ENCODE data around the gene ST6GAL1. TPM values are rescaled to one million over a fixed set of nuclear protein-coding genes. Genes with fewer than 3 reads are reported as not detected.
"Not testable (repeated sequence)": the region's sequence is repeated elsewhere in the genome, so short reads cannot be mapped to it uniquely, and the experiment has no call there.

The ST6GAL1 gene
- total and polyA plus RNA-seq, 7 experiments from 2014 or later, result 115 to 313 (median 214) TPM

DNA sequence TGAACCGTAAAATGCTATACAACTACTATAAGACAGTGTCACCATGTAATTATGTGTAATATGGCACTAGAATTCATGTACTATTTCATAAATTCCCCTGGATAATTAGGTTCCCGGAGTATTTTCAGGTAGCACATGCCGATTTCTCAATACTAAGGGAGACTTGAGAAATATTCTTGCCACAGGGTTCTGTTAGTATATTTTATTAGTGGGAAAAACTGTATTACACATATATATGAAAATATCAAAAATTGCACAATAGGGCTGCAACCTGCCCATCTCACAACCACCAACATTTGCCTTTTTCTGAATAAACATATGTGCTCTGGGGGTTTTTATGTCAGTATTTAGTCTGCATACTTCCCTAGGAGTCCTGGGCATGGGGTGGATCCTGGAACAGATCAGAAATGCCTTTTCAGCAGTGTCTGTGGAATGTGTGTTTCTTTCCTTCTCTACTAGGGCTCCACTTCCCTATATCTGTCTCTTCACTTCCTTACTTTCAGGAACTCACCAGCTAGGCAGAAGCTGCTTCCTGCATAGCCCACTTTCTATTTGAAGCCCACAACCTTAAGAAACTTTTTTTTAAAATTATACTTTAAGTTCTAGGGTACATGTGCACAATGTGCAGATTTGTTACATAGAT, 121.5 kb downstream of the ST6GAL1 start:
- Mint-ChIP-seq H3K4me3 (peak overlapping the region in 2 of 10 donors; percentile 9 to 87), H3K4me1 (peaks cover 53 to 87% (median 58%) of the 10 kb centered on the region in 7 donors), H3K27me3 (no peaks in the 10 kb centered on the region), H3K27ac (peak overlapping the region in 7 of 9 donors; percentile 38 to 99 (median 56)), H3K9me3 (peaks cover 3 to 54% (median 34%) of the 10 kb centered on the region in 11 donors), H3K36me3 (peaks cover 54 to 95% (median 91%) of the 10 kb centered on the region in 5 donors)
- DNase-seq, result no peak
- Histone ChIP-seq H3K4me3 (ENCODE audit: low read length) (no peak overlapping the region), H3K9me3 (ENCODE audit: control insufficient read depth in 2 of 3, low read length in 3 of 3) (no peaks in the 10 kb centered on the region), H3K27ac (ENCODE audit: low read depth, low read length) (no peak overlapping the region), H3K36me3 (ENCODE audit: control insufficient read depth in 2 of 3, insufficient read depth in 3 of 3, low read length in 3 of 3) (peaks cover 19 to 65% (median 21%) of the 10 kb centered on the region in 3 experiments), H3K27me3 (ENCODE audit: control insufficient read depth in 2 of 2, insufficient read depth in 2 of 2, low read length in 2 of 2) (no peaks in the 10 kb centered on the region), H3K4me1 (ENCODE audit: control insufficient read depth in 2 of 2, insufficient read depth in 2 of 2, low read length in 2 of 2) (peaks cover 0 to 21% of the 10 kb centered on the region in 2 donors)
- intact Hi-C loops (cut with micrococcal nuclease), result loop anchor here in 1 of 2 donors (1.0 kb wide), 1 partner anchor 11 kb away; no protein-coding TSS in a partner anchor
- CTCF ChIA-PET, result no interaction called here
- POLR2A ChIA-PET, result interaction anchor here (0.6 to 2.4 kb wide), 3 partner anchors 21 to 120 kb away, joined by 3 to 24 read pairs (median 5); no protein-coding TSS in a partner anchor
- ATAC-seq, result no peak

DNA sequence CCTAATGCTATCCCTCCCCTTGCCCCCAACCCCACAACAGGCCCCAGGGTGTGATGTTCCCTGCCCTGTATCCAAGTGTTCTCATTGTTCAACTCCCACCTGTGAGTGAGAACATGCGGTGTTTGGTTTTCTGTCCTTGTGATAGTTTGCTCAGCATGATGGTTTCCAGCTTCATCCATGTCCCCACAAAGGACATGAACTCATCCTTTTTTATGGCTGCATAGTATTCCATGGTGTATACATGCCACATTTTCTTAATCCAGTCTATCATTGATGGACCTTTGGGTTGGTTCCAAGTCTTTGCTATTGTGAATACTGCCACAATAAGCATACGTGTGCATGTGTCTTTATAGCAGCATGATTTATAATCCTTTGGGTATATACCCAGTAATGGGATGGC, 122.1 kb downstream of the ST6GAL1 start:
- H3K27ac ChIP-seq (ENCODE audit: low read depth, low read length); CTCF ChIA-PET; H3K9me3 ChIP-seq (ENCODE audit: control insufficient read depth in 2 of 3, low read length in 3 of 3); DNase-seq; H3K4me3 ChIP-seq (ENCODE audit: low read length); H3K27me3 Mint-ChIP-seq; intact Hi-C loops (cut with micrococcal nuclease); H3K27me3 ChIP-seq (ENCODE audit: control insufficient read depth in 2 of 2, insufficient read depth in 2 of 2, low read length in 2 of 2); ATAC-seq: not testable (repeated sequence)
- Mint-ChIP-seq H3K4me1 (peaks cover 52 to 87% (median 60%) of the 10 kb centered on the region in 7 donors), H3K36me3 (peaks cover 60 to 96% (median 94%) of the 10 kb centered on the region in 5 donors), H3K9me3 (peaks cover 6 to 60% (median 39%) of the 10 kb centered on the region in 11 donors), H3K4me3 (peak overlapping the region in 1 of 10 donors; percentile 9), H3K27ac (peak overlapping the region in 3 of 9 donors; percentile 17 to 99 (median 51))
- Histone ChIP-seq H3K36me3 (ENCODE audit: control insufficient read depth in 2 of 3, insufficient read depth in 3 of 3, low read length in 3 of 3) (peaks cover 19 to 71% (median 21%) of the 10 kb centered on the region in 3 experiments), H3K4me1 (ENCODE audit: control insufficient read depth in 2 of 2, insufficient read depth in 2 of 2, low read length in 2 of 2) (peaks cover 0 to 21% of the 10 kb centered on the region in 2 donors)
- POLR2A ChIA-PET, result interaction anchor here (0.6 kb wide), 1 partner anchor 120 kb away, joined by 3 read pairs; no protein-coding TSS in a partner anchor

- ATAC-seq; intact Hi-C loops (cut with micrococcal nuclease); DNase-seq; H3K27me3 ChIP-seq (ENCODE audit: control insufficient read depth in 2 of 2, insufficient read depth in 2 of 2, low read length in 2 of 2); H3K4me3 ChIP-seq (ENCODE audit: low read length); H3K9me3 ChIP-seq (ENCODE audit: control insufficient read depth in 2 of 3, low read length in 3 of 3); H3K27me3 Mint-ChIP-seq; H3K27ac ChIP-seq (ENCODE audit: low read depth, low read length); CTCF ChIA-PET: not testable (repeated sequence)
- Mint-ChIP-seq H3K4me3 (peak overlapping the region in 2 of 10 donors; percentile 36 to 37), H3K27ac (peak overlapping the region in 4 of 9 donors; percentile 25 to 56 (median 42)), H3K4me1 (peaks cover 47 to 79% (median 59%) of the 10 kb centered on the region in 7 donors), H3K9me3 (peaks cover 6 to 70% (median 39%) of the 10 kb centered on the region in 11 donors), H3K36me3 (peaks cover 63 to 98% (median 97%) of the 10 kb centered on the region in 5 donors)
- POLR2A ChIA-PET, result interaction anchor here (0.9 to 1.5 kb wide), 2 partner anchors 11 to 227 kb away, joined by 3 read pairs; no protein-coding TSS in a partner anchor
- peaks cover 0 to 21% of the 10 kb centered on the region in 2 donors for H3K4me1 ChIP-seq (ENCODE audit: control insufficient read depth in 2 of 2, insufficient read depth in 2 of 2, low read length in 2 of 2)
- H3K36me3 ChIP-seq (ENCODE audit: control insufficient read depth in 2 of 3, insufficient read depth in 3 of 3, low read length in 3 of 3), result peaks cover 19 to 76% (median 26%) of the 10 kb centered on the region in 3 experiments
Measured at GRCh38 chr3:187054433-187054832, 124.1 kb downstream of the ST6GAL1 start.

- H3K27me3 ChIP-seq (ENCODE audit: control insufficient read depth in 2 of 2, insufficient read depth in 2 of 2, low read length in 2 of 2); ATAC-seq; CTCF ChIA-PET; H3K4me3 ChIP-seq (ENCODE audit: low read length); H3K4me3 Mint-ChIP-seq; H3K9me3 ChIP-seq (ENCODE audit: control insufficient read depth in 2 of 3, low read length in 3 of 3); intact Hi-C loops (cut with micrococcal nuclease); H3K27me3 Mint-ChIP-seq; DNase-seq; H3K27ac ChIP-seq (ENCODE audit: low read depth, low read length): not testable (repeated sequence)
- H3K4me1 ChIP-seq (ENCODE audit: control insufficient read depth in 2 of 2, insufficient read depth in 2 of 2, low read length in 2 of 2), result peaks cover 6 to 12% of the 10 kb centered on the region in 2 donors
- H3K36me3 Mint-ChIP-seq, result peaks cover 47 to 90% (median 76%) of the 10 kb centered on the region in 5 donors
- POLR2A ChIA-PET, result interaction anchor here (3.3 kb wide), 1 partner anchor 31 kb away, joined by 25 read pairs; no protein-coding TSS in a partner anchor
- peaks cover 11 to 66% (median 21%) of the 10 kb centered on the region in 3 experiments for H3K36me3 ChIP-seq (ENCODE audit: control insufficient read depth in 2 of 3, insufficient read depth in 3 of 3, low read length in 3 of 3)
- H3K27ac Mint-ChIP-seq, result peak overlapping the region in 3 of 9 donors; percentile 16 to 39 (median 25)
- H3K9me3 Mint-ChIP-seq, result peaks cover 6 to 56% (median 32%) of the 10 kb centered on the region in 11 donors
- H3K4me1 Mint-ChIP-seq, result peaks cover 43 to 86% (median 70%) of the 10 kb centered on the region in 7 donors
Measured at GRCh38 chr3:187057803-187058202, 127.5 kb downstream of the ST6GAL1 start.

DNA sequence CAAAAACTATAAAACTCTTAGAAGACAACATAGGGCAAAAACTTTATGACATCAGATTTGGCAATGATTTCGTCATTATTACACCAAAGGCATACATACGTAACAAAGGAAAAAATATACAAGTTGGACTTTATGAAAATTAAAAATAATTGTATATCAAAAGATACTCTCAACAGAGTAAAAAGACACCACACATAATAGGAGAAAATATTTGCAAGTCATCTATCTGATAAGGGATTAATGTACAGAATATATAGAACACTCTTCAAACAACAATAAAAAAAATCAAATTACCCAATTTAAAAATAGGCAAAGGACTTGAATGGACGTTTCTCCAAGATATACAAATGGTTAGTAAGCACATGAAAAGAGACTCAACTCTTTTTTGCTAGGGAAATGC, 131.4 kb downstream of the ST6GAL1 start:
- Mint-ChIP-seq H3K4me1 (peaks cover 56 to 92% (median 82%) of the 10 kb centered on the region in 7 donors), H3K4me3 (peak overlapping the region in 3 of 10 donors; percentile 25 to 69 (median 27)), H3K27me3 (no peaks in the 10 kb centered on the region), H3K27ac (peak overlapping the region in 8 of 9 donors; percentile 36 to 87 (median 54)), H3K9me3 (peaks cover 3 to 16% (median 4%) of the 10 kb centered on the region in 11 donors), H3K36me3 (peaks cover 21 to 63% (median 55%) of the 10 kb centered on the region in 5 donors)
- POLR2A ChIA-PET, result interaction anchor here (0.7 to 1.6 kb wide), 2 partner anchors 133 to 212 kb away, joined by 3 to 4 read pairs; no protein-coding TSS in a partner anchor
- H3K9me3 ChIP-seq (ENCODE audit: control insufficient read depth in 2 of 3, low read length in 3 of 3), result peaks cover 0 to 6% (median 0%) of the 10 kb centered on the region in 3 experiments
- ATAC-seq (no peak), DNase-seq (no peak)
- no peaks in the 10 kb centered on the region for H3K27me3 ChIP-seq (ENCODE audit: control insufficient read depth in 2 of 2, insufficient read depth in 2 of 2, low read length in 2 of 2)
- H3K36me3 ChIP-seq (ENCODE audit: control insufficient read depth in 2 of 3, insufficient read depth in 3 of 3, low read length in 3 of 3), result peaks cover 11 to 58% (median 21%) of the 10 kb centered on the region in 3 experiments
- no peak overlapping the region for H3K4me3 ChIP-seq (ENCODE audit: low read length)
- peak overlapping the region; percentile 42 for H3K27ac ChIP-seq (ENCODE audit: low read depth, low read length)
- CTCF ChIA-PET, result interaction anchor here (1.7 kb wide), 1 partner anchor 34 kb away, joined by 5 read pairs; no protein-coding TSS in a partner anchor
- H3K4me1 ChIP-seq (ENCODE audit: control insufficient read depth in 2 of 2, insufficient read depth in 2 of 2, low read length in 2 of 2), result peaks cover 16 to 45% of the 10 kb centered on the region in 2 donors
- intact Hi-C loops (cut with micrococcal nuclease), result loop anchor here in 1 of 2 donors (10.0 kb wide), 1 partner anchor 57 kb away; no protein-coding TSS in a partner anchor

GRCh38 chr3:187062526-187063177, 132.3 kb downstream of the ST6GAL1 start:
- ChIA-PET CTCF (interaction anchor here (1.7 kb wide), 1 partner anchor 35 kb away, joined by 5 read pairs; no protein-coding TSS in a partner anchor), POLR2A (interaction anchor here (0.8 to 1.1 kb wide), 4 partner anchors 13 to 37 kb away, joined by 3 to 5 read pairs (median 3); no protein-coding TSS in a partner anchor)
- intact Hi-C loops (cut with micrococcal nuclease), result loop anchor here in 1 of 2 donors (1.0 to 10.0 kb wide), 3 partner anchors 11 to 58 kb away; no protein-coding TSS in a partner anchor
- Histone ChIP-seq H3K9me3 (ENCODE audit: control insufficient read depth in 2 of 3, low read length in 3 of 3) (peaks cover 0 to 6% (median 0%) of the 10 kb centered on the region in 3 experiments), H3K4me3 (ENCODE audit: low read length) (no peak overlapping the region), H3K27me3 (ENCODE audit: control insufficient read depth in 2 of 2, insufficient read depth in 2 of 2, low read length in 2 of 2) (no peaks in the 10 kb centered on the region), H3K27ac (ENCODE audit: low read depth, low read length) (peak overlapping the region; percentile 25), H3K36me3 (ENCODE audit: control insufficient read depth in 2 of 3, insufficient read depth in 3 of 3, low read length in 3 of 3) (peaks cover 15 to 53% (median 21%) of the 10 kb centered on the region in 3 experiments), H3K4me1 (ENCODE audit: control insufficient read depth in 2 of 2, insufficient read depth in 2 of 2, low read length in 2 of 2) (peaks cover 16 to 45% of the 10 kb centered on the region in 2 donors)
- H3K27me3 Mint-ChIP-seq, result no peaks in the 10 kb centered on the region
- H3K36me3 Mint-ChIP-seq, result peaks cover 13 to 59% (median 47%) of the 10 kb centered on the region in 5 donors
- H3K4me1 Mint-ChIP-seq, result peaks cover 61 to 91% (median 86%) of the 10 kb centered on the region in 7 donors
- H3K27ac Mint-ChIP-seq, result peak overlapping the region; percentile 60 to 90 (median 83)
- H3K4me3 Mint-ChIP-seq, result peak overlapping the region in 8 of 10 donors; percentile 35 to 77 (median 62)
- ATAC-seq, result no peak
- no peak for DNase-seq
- peaks cover 0 to 7% (median 0%) of the 10 kb centered on the region in 11 donors for H3K9me3 Mint-ChIP-seq
